HEK293T (cell line): ENCODE measurements around the gene BRD8.
A peak's percentile ranks its signal among the peaks of the same experiment; 100 is the strongest.

Source experiments
- CTCF ChIA-PET: fragments of 350-600 bp; formaldehyde crosslinking; extraction: SDS; loops from one replicate; lab custom pipeline; 2021; ENCODE audit warnings: antibody characterized with exemption, inconsistent platforms; lab: Yijun Ruan, JAX
- POLR2A ChIA-PET: fragments of 350-600 bp; formaldehyde crosslinking; extraction: SDS; loops from one replicate; lab custom pipeline; 2020; ENCODE audit warnings: antibody characterized with exemption, inconsistent platforms; lab: Yijun Ruan, JAX
- DNase-seq: peaks from one replicate; pipeline ENCODE4 v3.0.0; 2012; ENCODE audit warnings: mixed read lengths; ENCODE audit errors: extremely low spot score
- ARNT ChIP-seq: fragments of 450-650 bp; IDR thresholded peaks from 2 replicates; pipeline ENCODE4 v1.6.1; 2017; ENCODE audit warnings: mild to moderate bottlenecking
- BHLHE40 ChIP-seq: fragments of 450-650 bp; IDR thresholded peaks from 2 replicates; pipeline ENCODE4 v1.6.1; 2016; ENCODE audit warnings: mild to moderate bottlenecking, moderate library complexity, borderline replicate concordance
- CTBP1 ChIP-seq: fragments of 450-650 bp; IDR thresholded peaks from 2 replicates; pipeline ENCODE4 v1.6.1; 2016; ENCODE audit warnings: borderline replicate concordance
- ELF4 ChIP-seq: fragments of 450-650 bp; IDR thresholded peaks from 2 replicates; pipeline ENCODE4 v1.6.1; 2017; ENCODE audit warnings: antibody characterized with exemption
- FOXA1 ChIP-seq: fragments of 450-650 bp; IDR thresholded peaks from 2 replicates; pipeline ENCODE4 v1.6.1; 2016; ENCODE audit warnings: mild to moderate bottlenecking
- FOXK2 ChIP-seq: fragments of 450-650 bp; IDR thresholded peaks from 2 replicates; pipeline ENCODE4 v1.6.1; 2016; ENCODE audit warnings: mild to moderate bottlenecking
- FOXM1 ChIP-seq: fragments of 450-650 bp; IDR thresholded peaks from 2 replicates; pipeline ENCODE4 v1.6.1; 2017; ENCODE audit warnings: mild to moderate bottlenecking, borderline replicate concordance
- HDGF ChIP-seq: fragments of 450-650 bp; IDR thresholded peaks from 2 replicates; pipeline ENCODE4 v1.6.1; 2017; ENCODE audit warnings: antibody characterized with exemption, borderline replicate concordance
- L3MBTL2 ChIP-seq: fragments of 450-650 bp; conservative IDR thresholded peaks from 2 replicates; pipeline ENCODE4 v1.6.1; 2016; ENCODE audit warnings: mild to moderate bottlenecking
- LEF1 ChIP-seq: fragments of 450-650 bp; IDR thresholded peaks from 2 replicates; pipeline ENCODE4 v1.6.1; 2017; ENCODE audit warnings: mild to moderate bottlenecking, borderline replicate concordance
- NFRKB ChIP-seq: fragments of 450-650 bp; IDR thresholded peaks from 2 replicates; pipeline ENCODE4 v1.6.1; 2016; ENCODE audit warnings: mild to moderate bottlenecking, moderate library complexity
- PKNOX1 ChIP-seq: fragments of 450-650 bp; IDR thresholded peaks from 2 replicates; pipeline ENCODE4 v1.6.1; 2016
- SP1 ChIP-seq: fragments of 450-650 bp; IDR thresholded peaks from 2 replicates; pipeline ENCODE4 v1.6.1; 2017
- SUZ12 ChIP-seq: fragments of 450-650 bp; IDR thresholded peaks from 2 replicates; pipeline ENCODE4 v1.6.1; 2016; ENCODE audit warnings: mild to moderate bottlenecking
- TARDBP ChIP-seq: fragments of 450-650 bp; IDR thresholded peaks from 2 replicates; pipeline ENCODE4 v1.6.1; 2016
- ZNF384 ChIP-seq: fragments of 450-650 bp; IDR thresholded peaks from 2 replicates; pipeline ENCODE4 v1.6.1; 2016

The BRD8 gene

DNA sequence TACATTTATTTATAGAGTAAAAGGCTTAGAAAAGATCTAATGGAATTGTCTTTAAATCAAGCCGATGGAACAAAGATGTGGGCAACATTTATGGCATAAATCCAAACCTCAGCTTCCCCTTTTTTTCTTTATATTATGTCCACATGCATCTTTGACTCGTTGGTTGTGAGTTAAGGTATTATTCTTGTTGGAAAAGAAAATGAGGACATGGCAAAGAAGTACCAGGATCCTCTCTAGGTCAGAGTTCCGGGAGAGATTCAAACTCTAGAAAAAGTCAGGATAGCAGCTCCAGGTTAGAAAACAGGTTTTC is 38.7 kb downstream of the BRD8 start:
- DNase-seq: no peak
- TF ChIP-seq TARDBP (no peak), L3MBTL2 (no peak), BHLHE40 (no peak), SP1 (no peak), FOXK2 (no peak), LEF1 (no peak), FOXA1 (no peak), FOXM1 (no peak), ZNF384 (no peak), SUZ12 (no peak), PKNOX1 (no peak), CTBP1 (no peak), ARNT (no peak), NFRKB (no peak)
- ChIA-PET CTCF (interaction anchor here (0.6 to 0.8 kb wide), 2 partner anchors 104 to 204 kb away, joined by 3 to 4 read pairs; no protein-coding TSS in a partner anchor), POLR2A (interaction anchor here (1.7 kb wide), 1 partner anchor 39 kb away, joined by 7 read pairs; the partner anchor contains the start of gene KIF20A)

GRCh38 chr5:138138949-138139780 is 39.3 kb downstream of the BRD8 start, which contains the start of gene NME5:
TSS of gene NME5 (minus strand) at chr5:138139428. CDS start at chr5:138138780, 648 bp downstream.
- ChIA-PET CTCF (interaction anchor here (0.6 to 0.8 kb wide), 3 partner anchors 38 to 203 kb away, joined by 3 to 4 read pairs (median 4); no protein-coding TSS in a partner anchor), POLR2A (interaction anchor here (1.7 kb wide), 1 partner anchor 40 kb away, joined by 7 read pairs; the partner anchor contains the start of gene KIF20A)
- TF ChIP-seq L3MBTL2: no peak
- DNase-seq: peak; percentile 30

GRCh38 chr5:138132543-138132942 is 45.9 kb downstream of the BRD8 start:
- TF ChIP-seq L3MBTL2: no peak
- no peak for TF ChIP-seq CTBP1
- no peak for TF ChIP-seq LEF1
- TF ChIP-seq BHLHE40: no peak
- TF ChIP-seq FOXA1: no peak

GRCh38 chr5:138129347-138129746 is 49.1 kb downstream of the BRD8 start:
- POLR2A ChIA-PET: interaction anchor here (1.0 kb wide), 1 partner anchor 96 kb away, joined by 4 read pairs; the partner anchor contains the start of gene FAM13B
- TF ChIP-seq PKNOX1 (0 out of 2 replicates have a peak, but pooled peaks have one; percentile 28), HDGF (no peak)
- DNase-seq: no peak
- CTCF ChIA-PET: interaction anchor here (0.6 to 2.9 kb wide), 6 partner anchors 23 to 500 kb away, joined by 3 to 15 read pairs (median 6); partner anchors contain the start of gene FAM13B

More at GRCh38 chr5:138132543-138132942, 45.9 kb downstream of the BRD8 start:
- CTCF ChIA-PET: interaction anchor here (1.0 to 4.1 kb wide), 3 partner anchors 54 to 63 kb away, joined by 3 to 38 read pairs (median 7); no protein-coding TSS in a partner anchor
- POLR2A ChIA-PET: no interaction called here
- no peak for DNase-seq

DNA sequence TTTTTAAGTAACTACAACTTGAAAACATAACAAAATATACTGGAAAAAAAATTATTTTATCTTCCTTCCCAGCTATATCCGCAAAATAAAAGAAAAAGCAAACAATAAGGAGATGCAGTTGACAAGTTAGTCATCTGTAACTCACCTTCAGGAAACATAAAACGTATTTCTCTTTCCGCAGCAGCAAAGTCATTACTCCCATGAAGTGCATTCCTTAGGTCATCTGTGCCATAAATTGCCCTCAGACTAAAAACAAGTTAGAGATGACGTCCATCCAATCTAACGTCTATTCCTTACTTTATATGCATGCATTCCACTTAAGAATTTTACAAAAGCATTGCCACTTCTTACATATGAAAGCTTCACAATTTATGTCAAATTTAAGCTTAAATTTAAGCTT is 50.1 kb downstream of the BRD8 start:
- DNase-seq: no peak
- peak; percentile 47 for TF ChIP-seq PKNOX1
- no peak for TF ChIP-seq FOXM1
- CTCF ChIA-PET: interaction anchor here (2.6 to 2.9 kb wide), 2 partner anchors 51 to 92 kb away, joined by 10 to 15 read pairs; no protein-coding TSS in a partner anchor
- POLR2A ChIA-PET: no interaction called here

DNA sequence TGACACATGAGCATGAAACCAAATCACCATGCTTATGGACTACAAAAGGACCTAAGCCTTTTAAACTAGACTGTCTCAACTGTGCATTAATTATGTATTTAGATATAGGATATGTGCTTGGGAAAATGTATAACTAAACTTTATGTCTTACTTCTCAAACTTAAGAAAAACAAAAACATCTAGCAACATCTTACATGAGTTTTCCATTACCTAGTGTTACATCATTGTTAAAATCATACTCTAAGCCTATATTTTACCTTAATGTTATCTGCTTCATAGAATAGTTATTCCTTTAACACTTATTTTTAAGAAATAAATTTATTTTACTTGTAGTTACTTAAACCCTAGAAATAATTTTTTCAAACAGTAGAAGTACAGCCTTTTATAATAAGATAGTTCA is 63.2 kb downstream of the BRD8 start:
- no peak for TF ChIP-seq FOXK2
- TF ChIP-seq ARNT: no peak
- no peak for TF ChIP-seq L3MBTL2
- TF ChIP-seq LEF1: no peak
- no peak for TF ChIP-seq PKNOX1
- no peak for TF ChIP-seq CTBP1
- TF ChIP-seq BHLHE40: no peak
- no peak for TF ChIP-seq ELF4
- TF ChIP-seq NFRKB: no peak
- no peak for TF ChIP-seq FOXA1
- no peak for DNase-seq
- ChIA-PET CTCF (no interaction called here), POLR2A (no interaction called here)
